PC-3 (cell line): ENCODE results near the gene PIANP.
A peak's percentile ranks its signal among the peaks of the same experiment; 100 is the strongest.

Source experiments
- EZH2 ChIP-seq: fragments of 300-600 bp; sonication (generic); IDR thresholded peaks from one replicate; pipeline ENCODE4 v1.6.1; 2017; ENCODE audit warnings: antibody characterized with exemption, mild to moderate bottlenecking, low read length; ENCODE audit not compliant: unreplicated experiment
- EZH2phosphoT487 ChIP-seq: fragments of 300-600 bp; sonication (generic); IDR thresholded peaks from 2 replicates; pipeline ENCODE4 v1.6.1; 2018; ENCODE audit warnings: mild to moderate bottlenecking, antibody characterized with exemption, low read length, borderline replicate concordance
- TF ChIP-seq, protein P1 (sequence below): fragments of 300-600 bp; sonication (generic); conservative IDR thresholded peaks from 2 replicates; pipeline ENCODE4 v1.5.1; 2017; ENCODE audit warnings: antibody characterized with exemption, low read depth, mild to moderate bottlenecking, low read length

- TF ChIP-seq EZH2 = no peak
- TF ChIP-seq, protein P1, sequence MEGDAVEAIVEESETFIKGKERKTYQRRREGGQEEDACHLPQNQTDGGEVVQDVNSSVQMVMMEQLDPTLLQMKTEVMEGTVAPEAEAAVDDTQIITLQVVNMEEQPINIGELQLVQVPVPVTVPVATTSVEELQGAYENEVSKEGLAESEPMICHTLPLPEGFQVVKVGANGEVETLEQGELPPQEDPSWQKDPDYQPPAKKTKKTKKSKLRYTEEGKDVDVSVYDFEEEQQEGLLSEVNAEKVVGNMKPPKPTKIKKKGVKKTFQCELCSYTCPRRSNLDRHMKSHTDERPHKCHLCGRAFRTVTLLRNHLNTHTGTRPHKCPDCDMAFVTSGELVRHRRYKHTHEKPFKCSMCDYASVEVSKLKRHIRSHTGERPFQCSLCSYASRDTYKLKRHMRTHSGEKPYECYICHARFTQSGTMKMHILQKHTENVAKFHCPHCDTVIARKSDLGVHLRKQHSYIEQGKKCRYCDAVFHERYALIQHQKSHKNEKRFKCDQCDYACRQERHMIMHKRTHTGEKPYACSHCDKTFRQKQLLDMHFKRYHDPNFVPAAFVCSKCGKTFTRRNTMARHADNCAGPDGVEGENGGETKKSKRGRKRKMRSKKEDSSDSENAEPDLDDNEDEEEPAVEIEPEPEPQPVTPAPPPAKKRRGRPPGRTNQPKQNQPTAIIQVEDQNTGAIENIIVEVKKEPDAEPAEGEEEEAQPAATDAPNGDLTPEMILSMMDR = 0 out of 2 replicates have a peak, but pooled peaks have one; percentile 16
- no peak for TF ChIP-seq EZH2phosphoT487
Measured at GRCh38 chr12:6644903-6645302, 55.7 kb downstream of the PIANP start.
